Stimulated activated CD4-positive, alpha-beta T cell treated with anti-CD3 and anti-CD28 coated beads, Interleukin-12 subunit alpha, Interleukin-12 subunit beta, amount 100 ng/mL, for 48 hours (primary cell): ENCODE data around the gene PEX5L.
"Not testable (repeated sequence)": the region's sequence is repeated elsewhere in the genome, so short reads cannot be mapped to it uniquely, and the experiment has no call there.

Source experiments
- DNase-seq, 3 donors: peaks; one replicate each; pipeline ENCODE4 v3.0.0-alpha.2; 2020; ENCODE audit warnings: low read depth in 2 of 3, low spot score in 1 of 3

Gene PEX5L

GRCh38 chr3:179837374-179837773, 199.4 kb downstream of the PEX5L start:
- DNase-seq = no peak

GRCh38 chr3:179833294-179833693, 203.4 kb downstream of the PEX5L start:
- DNase-seq = no peak

GRCh38 chr3:179832333-179832854, 204.3 kb downstream of the PEX5L start:
- DNase-seq = no peak

- DNase-seq = no peak
These were observed 207.3 kb downstream of the PEX5L start for GRCh38 chr3:179829401-179829800.

GRCh38 chr3:179828738-179829137, 208.0 kb downstream of the PEX5L start:
- DNase-seq = no peak

GRCh38 chr3:179826247-179826637, 210.5 kb downstream of the PEX5L start:
- no peak for DNase-seq

- no peak for DNase-seq
These were observed 211.1 kb downstream of the PEX5L start for GRCh38 chr3:179825527-179826246.

GRCh38 chr3:179822296-179822695, 214.4 kb downstream of the PEX5L start:
- DNase-seq = no peak

- no peak for DNase-seq
These were observed 217.4 kb downstream of the PEX5L start for GRCh38 chr3:179819379-179819778.

- DNase-seq = no peak
These were observed 224.7 kb downstream of the PEX5L start for GRCh38 chr3:179812096-179812382.

- peak in 1 of 3 donors; percentile 15 for DNase-seq
These were observed 225.2 kb downstream of the PEX5L start for GRCh38 chr3:179811321-179812095.

- no peak for DNase-seq
These were observed 227.1 kb downstream of the PEX5L start for GRCh38 chr3:179809639-179810038.

GRCh38 chr3:179807588-179807987, 229.1 kb downstream of the PEX5L start:
- DNase-seq = no peak

GRCh38 chr3:179806177-179806576, 230.6 kb downstream of the PEX5L start:
- DNase-seq = no peak

- DNase-seq = no peak
These were observed 234.9 kb downstream of the PEX5L start for GRCh38 chr3:179801856-179802255.

GRCh38 chr3:179801263-179801662, 235.5 kb downstream of the PEX5L start:
- DNase-seq = no peak

GRCh38 chr3:179797192-179797591, 239.5 kb downstream of the PEX5L start:
- DNase-seq = no peak

GRCh38 chr3:179796421-179796820, 240.3 kb downstream of the PEX5L start:
- no peak for DNase-seq

GRCh38 chr3:179794355-179794754, 242.4 kb downstream of the PEX5L start:
- DNase-seq = no peak

GRCh38 chr3:179791793-179792192, 244.9 kb downstream of the PEX5L start:
- no peak for DNase-seq

GRCh38 chr3:179788996-179789395, 247.7 kb downstream of the PEX5L start:
- DNase-seq = no peak

- not testable (repeated sequence) for DNase-seq
These were observed 253.9 kb downstream of the PEX5L start for GRCh38 chr3:179782841-179783240.
